Stimulated activated CD4-positive, alpha-beta T cell treated with anti-CD3 and anti-CD28 coated beads, Interleukin-1b, Interleukin-23, amount 100 ng/mL, for 24 hours (primary cell): ENCODE data around the gene JTB.
"Not testable (repeated sequence)": the region's sequence is repeated elsewhere in the genome, so short reads cannot be mapped to it uniquely, and the experiment has no call there.

Source experiments
- DNase-seq, 4 experiments: peaks; one replicate each; pipeline ENCODE4 v3.0.0-alpha.2; 2020; ENCODE audit warnings: low read depth in 4 of 4, low spot score in 1 of 4

Gene JTB

GRCh38 chr1:153979091-153979490 is 1.6 kb upstream of the JTB start:
- DNase-seq = not testable (repeated sequence)

- no peak for DNase-seq
Observed at GRCh38 chr1:153978274-153978909, 918 bp upstream of the JTB start.

GRCh38 chr1:153976819-153977249 is 640 bp downstream of the JTB start:
- DNase-seq = no peak

GRCh38 chr1:153973525-153973924 is 3.9 kb downstream of the JTB start:
- no peak for DNase-seq

GRCh38 chr1:153973071-153973470 is 4.4 kb downstream of the JTB start:
- DNase-seq = no peak

- no peak for DNase-seq
Observed at GRCh38 chr1:153970346-153970745, 7.1 kb downstream of the JTB start.

GRCh38 chr1:153968972-153969371 is 8.5 kb downstream of the JTB start:
- DNase-seq = no peak

GRCh38 chr1:153968408-153968807 is 9.1 kb downstream of the JTB start:
- no peak for DNase-seq

GRCh38 chr1:153968000-153968363 is 9.5 kb downstream of the JTB start:
- DNase-seq = no peak

- DNase-seq = peak in 2 of 4 experiments; percentile 62 to 77
Observed at GRCh38 chr1:153967107-153967999, 10.1 kb downstream of the JTB start, which contains the start of gene CREB3L4. Gene CREB3L4, plus strand, starts transcription at chr1:153967902. Its CDS starts 624 bp downstream, at chr1:153968526.

- DNase-seq = no peak
Observed at GRCh38 chr1:153963850-153964331, 13.6 kb downstream of the JTB start.

GRCh38 chr1:153963030-153963849 is 14.2 kb downstream of the JTB start, which contains the start of gene SLC39A1:
Gene SLC39A1, minus strand, starts transcription at chr1:153963537. Its CDS starts 822 bp downstream, at chr1:153962715.
- DNase-seq = peak; percentile 90 to 97 (median 94)

- no peak for DNase-seq
Observed at GRCh38 chr1:153962088-153963029, 15.1 kb downstream of the JTB start.

GRCh38 chr1:153961421-153961820 is 16.1 kb downstream of the JTB start:
- DNase-seq = no peak

GRCh38 chr1:153960206-153960605 is 17.3 kb downstream of the JTB start:
- no peak for DNase-seq

GRCh38 chr1:153959454-153959853 is 18.0 kb downstream of the JTB start:
- DNase-seq = no peak

GRCh38 chr1:153958961-153959260 is 18.6 kb downstream of the JTB start:
- no peak for DNase-seq

- peak; percentile 89 to 97 (median 94) for DNase-seq
Observed at GRCh38 chr1:153958111-153958960, 19.1 kb downstream of the JTB start, which contains the start of gene CRTC2. Gene CRTC2, minus strand, starts transcription at chr1:153958612. Its CDS starts 115 bp downstream, at chr1:153958497.

GRCh38 chr1:153957744-153958110 is 19.7 kb downstream of the JTB start:
- DNase-seq = no peak
